Ovary (tissue), 3 donors: Measurements from ENCODE around the gene ACP7.

ENCODE experiments used
- POLR2A ChIP-seq: fragments of 450-650 bp; IDR thresholded peaks from one replicate; pipeline ENCODE4 v1.6.1; 2017; ENCODE audit warnings: antibody characterized with exemption, mild to moderate bottlenecking, moderate library complexity
- TF ChIP-seq, protein P1 (sequence below), 3 donors: fragments of 450-650 bp in 2 of 3; fragments of 200-600 bp in 1 of 3; IDR thresholded peaks; one replicate each; pipeline versions ENCODE4 v1.5.1 to v1.8.0; 2016 to 2022; ENCODE audit warnings: antibody characterized with exemption in 3 of 3, mild to moderate bottlenecking in 1 of 3
- donor health status: DM: no; HTN: no; CAD: no.

DNA sequence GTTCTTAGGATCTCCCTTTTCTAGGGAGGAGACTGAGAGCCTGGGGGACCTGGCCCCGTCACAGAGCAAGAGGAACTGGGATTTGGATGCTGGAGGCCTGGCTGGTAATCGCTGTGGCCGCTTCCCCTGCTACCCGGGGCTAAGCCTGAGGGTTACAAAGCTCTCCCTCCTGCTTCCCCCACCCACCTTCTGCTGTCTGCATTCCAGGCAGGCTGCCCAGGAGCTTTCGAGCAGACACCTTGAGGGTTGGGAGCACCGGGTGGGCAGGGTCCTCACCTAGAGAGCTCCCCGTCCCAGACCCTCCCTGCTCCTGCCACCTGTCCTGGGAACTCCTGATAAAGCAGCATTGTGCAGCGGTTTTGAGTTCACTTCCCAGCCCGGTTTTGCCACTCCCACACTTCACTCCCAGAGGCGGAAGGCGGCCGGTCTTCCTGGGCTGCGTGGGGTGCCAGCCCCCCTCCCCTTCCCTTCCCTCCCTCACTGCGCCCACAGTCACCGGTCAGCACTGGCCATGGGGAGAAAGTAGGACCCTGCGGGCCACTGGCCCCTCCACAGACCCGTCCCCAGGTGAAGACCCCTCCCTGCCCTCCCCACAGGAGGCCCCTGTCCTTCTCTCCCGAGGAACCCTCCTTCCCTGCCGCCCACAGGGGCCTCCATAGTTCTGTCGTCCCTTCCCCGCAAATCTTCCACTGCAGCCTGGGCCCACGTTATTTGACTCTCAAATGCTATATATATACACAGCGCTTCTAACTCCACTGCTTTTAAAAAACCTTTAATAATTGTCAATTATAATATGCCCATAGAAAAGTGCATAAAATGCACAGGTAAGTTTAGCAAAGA, 49.5 kb downstream of the ACP7 start:
- TF ChIP-seq POLR2A: no peak
- TF ChIP-seq, protein P1, sequence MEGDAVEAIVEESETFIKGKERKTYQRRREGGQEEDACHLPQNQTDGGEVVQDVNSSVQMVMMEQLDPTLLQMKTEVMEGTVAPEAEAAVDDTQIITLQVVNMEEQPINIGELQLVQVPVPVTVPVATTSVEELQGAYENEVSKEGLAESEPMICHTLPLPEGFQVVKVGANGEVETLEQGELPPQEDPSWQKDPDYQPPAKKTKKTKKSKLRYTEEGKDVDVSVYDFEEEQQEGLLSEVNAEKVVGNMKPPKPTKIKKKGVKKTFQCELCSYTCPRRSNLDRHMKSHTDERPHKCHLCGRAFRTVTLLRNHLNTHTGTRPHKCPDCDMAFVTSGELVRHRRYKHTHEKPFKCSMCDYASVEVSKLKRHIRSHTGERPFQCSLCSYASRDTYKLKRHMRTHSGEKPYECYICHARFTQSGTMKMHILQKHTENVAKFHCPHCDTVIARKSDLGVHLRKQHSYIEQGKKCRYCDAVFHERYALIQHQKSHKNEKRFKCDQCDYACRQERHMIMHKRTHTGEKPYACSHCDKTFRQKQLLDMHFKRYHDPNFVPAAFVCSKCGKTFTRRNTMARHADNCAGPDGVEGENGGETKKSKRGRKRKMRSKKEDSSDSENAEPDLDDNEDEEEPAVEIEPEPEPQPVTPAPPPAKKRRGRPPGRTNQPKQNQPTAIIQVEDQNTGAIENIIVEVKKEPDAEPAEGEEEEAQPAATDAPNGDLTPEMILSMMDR (IDR thresholded peaks at IDR 0.05): no peak
